Measurements from ENCODE around the gene TRNP1.

DNA sequence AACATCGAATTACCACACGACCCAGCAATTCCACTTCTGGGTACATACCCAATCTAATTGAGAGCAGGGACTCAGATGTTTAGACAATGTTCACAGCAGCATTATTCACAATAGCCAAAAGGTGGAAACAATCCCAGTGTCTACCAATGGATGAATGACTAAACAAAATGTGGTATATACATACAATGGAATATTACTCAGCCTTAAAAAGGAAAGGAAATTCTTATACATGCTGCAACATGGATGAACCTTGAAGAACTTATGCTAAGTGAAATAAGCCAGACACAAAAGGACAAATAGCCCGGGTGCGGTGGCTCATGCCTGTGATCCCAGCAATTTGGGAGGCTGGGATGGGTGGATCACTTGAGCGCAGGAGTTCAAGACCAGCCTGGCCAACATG is 40.1 kb upstream of the TRNP1 start:
- TF ChIP-seq, protein P1, sequence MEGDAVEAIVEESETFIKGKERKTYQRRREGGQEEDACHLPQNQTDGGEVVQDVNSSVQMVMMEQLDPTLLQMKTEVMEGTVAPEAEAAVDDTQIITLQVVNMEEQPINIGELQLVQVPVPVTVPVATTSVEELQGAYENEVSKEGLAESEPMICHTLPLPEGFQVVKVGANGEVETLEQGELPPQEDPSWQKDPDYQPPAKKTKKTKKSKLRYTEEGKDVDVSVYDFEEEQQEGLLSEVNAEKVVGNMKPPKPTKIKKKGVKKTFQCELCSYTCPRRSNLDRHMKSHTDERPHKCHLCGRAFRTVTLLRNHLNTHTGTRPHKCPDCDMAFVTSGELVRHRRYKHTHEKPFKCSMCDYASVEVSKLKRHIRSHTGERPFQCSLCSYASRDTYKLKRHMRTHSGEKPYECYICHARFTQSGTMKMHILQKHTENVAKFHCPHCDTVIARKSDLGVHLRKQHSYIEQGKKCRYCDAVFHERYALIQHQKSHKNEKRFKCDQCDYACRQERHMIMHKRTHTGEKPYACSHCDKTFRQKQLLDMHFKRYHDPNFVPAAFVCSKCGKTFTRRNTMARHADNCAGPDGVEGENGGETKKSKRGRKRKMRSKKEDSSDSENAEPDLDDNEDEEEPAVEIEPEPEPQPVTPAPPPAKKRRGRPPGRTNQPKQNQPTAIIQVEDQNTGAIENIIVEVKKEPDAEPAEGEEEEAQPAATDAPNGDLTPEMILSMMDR (IDR thresholded peaks at IDR 0.05), result no peak
- TF ChIP-seq POLR2A (IDR thresholded peaks at IDR 0.05), result no peak

Measured in Peyer's patch (tissue), 4 donors.